Stimulated activated CD4-positive, alpha-beta T cell treated with anti-CD3 and anti-CD28 coated beads, TNF-alpha, amount 100 ng/mL, for 48 hours (primary cell): ENCODE data around the gene ZNF184.
A peak's percentile ranks its signal among the peaks of the same experiment; 100 is the strongest.

Experiments used
- DNase-seq, 3 donors: peaks; one replicate each; pipeline ENCODE4 v3.0.0-alpha.2; 2020; ENCODE audit warnings: low read depth in 3 of 3

ZNF184 gene

DNA sequence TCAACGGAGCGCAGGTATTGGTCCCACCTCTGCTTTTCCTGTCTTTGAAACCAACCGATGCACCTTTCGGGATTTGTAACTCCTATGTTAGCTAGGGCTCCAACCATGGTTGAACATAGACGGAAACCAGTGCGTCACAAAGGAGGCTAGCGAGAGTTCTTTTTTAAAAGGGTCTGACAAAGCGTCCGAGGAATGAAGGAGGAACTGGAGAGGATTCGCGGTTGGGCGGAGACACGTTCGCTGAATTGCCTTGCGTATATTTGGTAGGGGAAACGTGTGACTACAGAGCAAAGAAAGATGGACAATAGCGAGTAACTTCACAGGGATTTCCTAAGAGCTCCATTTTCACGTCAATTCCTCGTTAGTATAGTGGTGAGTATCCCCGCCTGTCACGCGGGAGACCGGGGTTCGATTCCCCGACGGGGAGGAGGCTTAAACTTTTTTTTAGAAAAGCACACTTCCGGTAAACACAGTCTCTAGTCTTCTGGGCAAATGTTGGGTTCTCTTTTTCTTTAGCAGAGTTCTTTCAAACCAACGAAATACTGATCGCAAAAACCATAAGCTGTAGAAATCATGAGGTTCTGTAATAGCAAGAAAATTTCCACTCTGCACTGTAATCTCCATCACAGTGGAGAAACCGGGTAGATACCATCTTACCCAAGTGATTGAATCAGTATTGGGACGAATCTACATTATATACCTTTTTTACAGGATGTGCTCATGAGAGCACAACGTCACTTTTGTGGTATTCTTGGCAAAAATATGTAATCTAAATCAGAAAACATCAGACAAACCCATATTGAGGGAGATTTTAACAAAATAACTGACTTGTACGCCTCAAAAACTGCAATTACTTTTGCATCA, 6.6 kb upstream of the ZNF184 start:
- DNase-seq: peak; percentile 72 to 81 (median 73)

- DNase-seq: peak; percentile 70 to 84 (median 72)
These were observed 5.9 kb upstream of the ZNF184 start for GRCh38 chr6:27478706-27479318.

DNA sequence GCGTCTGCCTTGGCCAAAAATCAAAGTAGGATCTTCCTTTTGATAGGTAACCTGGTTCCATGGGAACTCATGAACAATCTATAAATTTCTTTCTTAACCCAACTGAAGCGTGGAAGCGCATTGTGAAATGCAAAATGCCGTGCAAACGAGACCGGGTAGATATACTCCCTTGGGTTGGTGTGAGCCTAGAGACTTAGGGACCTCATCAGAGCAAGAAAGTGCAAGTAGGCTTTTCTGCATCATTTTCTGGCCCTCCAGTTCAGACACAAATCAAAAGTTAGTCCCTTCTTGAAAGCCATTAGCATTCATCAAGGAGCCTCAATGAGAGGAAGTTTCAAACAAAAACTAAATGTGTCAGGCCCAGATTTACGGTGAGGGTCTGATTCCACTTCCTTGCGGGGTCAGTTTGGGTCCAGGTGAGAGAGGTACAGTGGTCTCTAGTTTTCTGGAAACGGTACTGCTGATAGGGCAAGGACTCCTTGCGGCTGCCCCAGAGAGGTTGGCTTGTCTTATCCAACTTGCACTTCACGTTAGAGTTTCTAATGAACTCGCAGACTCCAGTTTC, 5.3 kb upstream of the ZNF184 start:
- no peak for DNase-seq

DNA sequence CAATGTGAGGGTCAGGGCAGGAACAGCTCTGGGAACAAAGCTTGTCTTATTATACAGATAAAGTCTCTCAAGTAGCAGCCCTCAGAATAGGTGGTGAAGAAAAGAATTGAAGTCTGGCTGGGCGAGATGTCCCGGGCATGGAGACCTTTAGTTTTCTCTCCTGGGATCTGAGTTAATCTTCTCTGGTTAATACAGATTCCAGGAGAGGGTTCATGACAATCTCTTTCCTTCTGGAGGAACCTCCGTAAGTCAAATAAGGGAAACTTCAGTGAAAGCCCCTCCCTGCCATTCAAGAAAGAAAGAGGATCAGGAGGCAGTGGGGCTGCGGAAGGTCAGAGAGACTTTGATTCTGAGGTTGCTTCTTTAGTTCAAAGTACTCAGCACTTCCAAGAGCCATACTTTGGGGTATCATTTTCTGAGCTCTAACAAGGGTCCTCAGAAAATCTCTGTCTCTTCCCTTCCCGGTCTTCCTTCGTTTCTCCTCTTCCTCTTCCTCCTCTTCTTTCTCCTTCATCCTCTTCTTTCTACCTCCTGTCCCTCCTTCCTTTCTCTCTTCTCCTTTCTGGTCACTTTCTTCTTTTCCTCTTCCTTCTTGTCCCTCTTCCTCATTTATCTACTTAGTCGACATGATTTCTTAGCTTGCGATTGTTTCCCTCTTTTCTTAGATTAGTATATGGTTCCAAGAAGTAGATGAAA, 4.6 kb upstream of the ZNF184 start:
- DNase-seq: no peak

DNA sequence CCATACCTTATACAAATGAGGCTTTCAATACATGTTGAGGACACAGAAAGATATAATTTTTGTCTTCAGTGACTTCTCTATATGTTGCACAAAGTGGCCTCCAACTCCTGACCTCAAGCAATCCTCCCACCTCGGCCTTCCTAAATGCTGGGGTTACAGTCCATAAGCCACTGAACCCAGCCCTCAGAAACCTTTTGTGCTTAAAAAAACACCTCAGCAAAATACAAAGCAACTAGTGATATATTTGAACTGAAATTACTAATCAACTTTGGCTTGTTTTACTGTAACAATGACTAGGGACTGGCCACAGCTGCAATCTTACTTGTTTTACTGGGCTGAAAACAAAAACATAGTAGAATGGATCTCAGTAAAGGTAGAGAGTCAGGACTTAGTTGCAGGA, 3.2 kb upstream of the ZNF184 start:
- DNase-seq: no peak

- no peak for DNase-seq
These were observed 1.8 kb upstream of the ZNF184 start for GRCh38 chr6:27474672-27475071.

DNA sequence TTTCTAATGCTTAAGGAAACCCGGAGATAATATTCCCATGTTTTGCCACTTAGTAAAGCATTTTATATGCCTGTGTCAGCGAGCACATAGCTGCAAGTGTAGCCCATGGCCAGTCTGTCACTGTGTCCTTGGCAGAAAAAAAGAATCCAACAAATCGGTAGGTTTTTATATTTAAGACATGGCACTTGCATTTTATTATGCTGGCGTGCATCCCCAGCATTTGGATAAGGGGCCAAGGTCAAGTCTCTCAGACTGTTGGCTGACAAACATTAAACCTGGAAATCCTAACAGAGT, 1.2 kb upstream of the ZNF184 start:
- no peak for DNase-seq

DNA sequence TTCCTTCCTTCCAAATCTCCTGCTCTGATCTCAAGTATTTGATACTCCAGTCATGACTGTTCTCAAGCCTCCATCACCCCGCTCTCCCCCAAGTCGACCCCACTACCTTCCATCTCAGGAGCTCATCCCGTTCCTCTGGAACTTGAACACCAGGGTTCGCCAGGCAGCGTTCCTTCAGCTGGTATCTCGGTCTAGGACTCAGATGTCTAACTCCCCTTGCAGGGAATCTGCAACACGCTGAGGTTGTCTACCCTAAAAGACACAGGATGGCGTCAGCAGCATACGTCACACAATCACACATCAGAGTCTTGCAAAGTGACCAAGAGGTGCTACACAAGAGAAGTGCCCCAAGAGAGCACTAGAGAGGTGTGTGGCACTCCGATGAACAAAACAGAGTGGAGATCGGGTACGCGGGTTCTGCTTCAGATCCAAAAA, 706 bp downstream of the ZNF184 start:
- DNase-seq: peak; percentile 37 to 48 (median 38)

GRCh38 chr6:27471365-27472115, 1.4 kb downstream of the ZNF184 start:
- DNase-seq: no peak

DNA sequence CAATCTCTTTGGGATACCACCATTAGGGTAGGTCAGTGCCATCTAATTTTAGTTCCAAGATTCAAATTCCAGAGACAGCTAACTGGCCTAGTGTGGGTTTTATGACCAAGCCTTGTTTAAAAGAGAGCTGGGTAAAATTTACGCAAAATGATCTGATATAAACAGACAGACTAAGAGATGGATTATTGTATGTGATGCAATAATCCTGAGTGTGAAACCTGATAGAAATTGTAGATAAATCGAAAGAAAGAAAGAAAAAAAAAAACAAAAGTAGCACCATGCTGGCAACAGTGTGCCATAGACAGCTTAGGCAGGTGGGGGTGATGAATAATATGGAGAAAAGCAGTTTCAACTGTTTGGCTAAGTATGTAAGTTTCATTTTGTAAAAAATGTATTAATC, 2.9 kb downstream of the ZNF184 start:
- no peak for DNase-seq

DNA sequence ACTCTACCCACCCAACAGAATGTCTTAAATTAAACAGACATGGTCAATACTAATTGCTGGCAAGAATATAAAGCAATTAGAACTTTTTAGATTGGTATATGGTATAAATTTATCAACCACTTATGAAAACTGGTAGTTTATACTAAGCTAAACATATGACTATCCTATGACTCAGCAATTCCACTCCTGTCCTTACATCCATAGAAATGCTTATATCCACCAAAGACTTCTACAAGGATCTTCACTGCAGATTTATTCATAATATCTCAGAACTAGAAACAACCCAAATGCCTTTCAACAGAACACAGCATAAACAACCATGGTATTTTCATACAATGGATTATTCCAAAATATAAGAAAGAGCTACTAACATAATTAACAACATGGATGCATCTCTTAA, 4.6 kb downstream of the ZNF184 start:
- DNase-seq: no peak

DNA sequence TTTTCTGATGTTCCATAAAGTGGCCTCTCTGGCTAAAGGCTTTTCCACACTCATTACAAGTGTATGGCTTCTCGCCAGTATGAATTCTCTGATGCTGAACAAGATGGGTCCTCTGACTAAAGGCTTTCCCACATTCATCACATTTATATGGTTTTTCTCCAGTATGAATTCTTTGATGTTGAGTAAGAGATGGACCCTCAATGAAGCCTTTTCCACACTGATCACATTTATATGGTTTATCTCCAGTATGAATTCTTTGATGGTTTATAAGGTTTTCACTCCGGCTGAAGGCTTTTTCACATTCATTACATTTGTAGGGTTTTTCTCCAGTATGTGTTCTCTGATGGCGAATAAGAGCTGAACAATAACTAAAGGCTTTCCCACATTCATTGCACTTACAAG, 20.4 kb downstream of the ZNF184 start:
- DNase-seq: no peak

GRCh38 chr6:27451660-27452390, 21.1 kb downstream of the ZNF184 start:
- DNase-seq: no peak

- no peak for DNase-seq
These were observed 24.4 kb downstream of the ZNF184 start for GRCh38 chr6:27448456-27448855.

- DNase-seq: no peak
These were observed 30.0 kb downstream of the ZNF184 start for GRCh38 chr6:27442932-27443331.

DNA sequence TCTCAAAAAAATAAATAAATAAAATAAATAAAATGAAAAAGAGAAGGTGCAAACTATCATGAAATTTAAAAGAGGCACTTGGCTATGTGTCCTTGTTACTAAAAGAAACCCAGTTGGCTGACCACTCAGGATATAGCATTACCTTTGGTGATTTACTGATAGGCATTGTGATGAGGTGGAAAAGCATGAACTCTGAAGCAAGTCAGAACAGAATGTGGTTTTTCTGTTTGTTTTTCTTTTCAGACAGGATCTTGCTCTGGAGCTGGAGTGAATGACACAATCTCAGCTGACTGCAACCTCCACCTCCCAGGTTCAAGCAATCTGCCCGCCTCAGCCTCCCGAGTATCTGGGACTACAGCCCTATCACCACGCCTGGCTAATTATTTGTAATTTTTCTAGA, 31.9 kb downstream of the ZNF184 start:
- DNase-seq: no peak

DNA sequence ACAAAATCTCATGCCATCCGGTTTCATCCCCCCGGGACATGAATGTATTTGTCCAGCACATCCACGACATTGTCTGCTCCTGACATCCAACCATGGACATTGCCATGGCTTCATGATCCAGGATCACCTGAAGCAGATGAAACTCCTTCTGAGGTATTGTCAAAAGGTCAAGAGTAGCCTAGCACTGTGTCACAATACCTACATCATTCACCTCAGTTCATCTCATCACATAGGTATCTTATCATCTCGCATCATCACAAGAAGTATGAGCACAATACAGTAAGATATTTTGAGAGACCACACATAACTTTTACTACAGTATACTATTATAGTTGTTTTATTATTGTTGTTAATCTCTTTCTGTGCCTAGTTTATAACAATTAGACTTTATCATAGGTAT, 33.5 kb downstream of the ZNF184 start:
- DNase-seq: no peak

DNA sequence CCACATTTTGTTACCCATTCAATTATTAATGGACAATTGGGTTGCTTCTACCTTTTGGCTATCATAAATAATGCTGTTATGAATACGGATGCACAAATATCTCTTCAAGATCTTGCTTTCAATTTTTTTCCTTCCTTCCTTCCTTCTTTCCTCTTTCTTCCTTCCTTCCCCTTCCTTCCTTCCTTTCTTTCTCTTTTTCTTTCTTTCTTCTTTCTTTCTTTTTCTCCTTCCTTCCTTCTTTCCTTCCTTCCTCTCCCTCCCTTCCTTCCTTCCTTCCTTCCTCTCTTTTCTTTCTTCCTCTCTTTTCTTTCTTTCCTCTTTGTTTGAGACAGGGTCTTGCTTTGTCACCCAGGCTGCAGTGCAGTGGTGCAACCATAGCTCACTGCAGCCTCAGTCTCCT, 39.2 kb downstream of the ZNF184 start:
- no peak for DNase-seq

- DNase-seq: no peak
These were observed 43.9 kb downstream of the ZNF184 start for GRCh38 chr6:27428966-27429365.

DNA sequence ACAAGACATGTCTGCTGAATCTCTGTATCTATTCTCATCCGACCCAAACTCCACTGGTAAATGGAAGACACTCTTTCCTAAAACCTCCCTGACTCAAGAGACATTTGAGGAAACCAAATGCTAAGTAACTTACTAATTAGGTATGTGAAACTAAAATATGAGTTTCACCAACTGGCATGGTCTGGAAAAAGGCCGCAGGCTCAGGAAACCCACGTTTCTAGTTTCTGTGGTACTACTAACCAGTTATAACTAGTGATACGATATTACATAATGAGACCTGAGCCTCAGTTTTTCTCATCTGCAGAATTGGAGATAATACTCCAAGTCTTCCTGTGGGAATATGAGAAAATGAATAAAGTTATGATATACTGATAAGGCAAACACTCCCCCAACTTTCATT, 44.4 kb downstream of the ZNF184 start:
- DNase-seq: no peak

GRCh38 chr6:27426045-27426620, 46.8 kb downstream of the ZNF184 start:
- DNase-seq: no peak
